HEK293 (cell line): ENCODE data around the gene APLP2.

Source experiments
- CTCF ChIP-seq: fragments of 450-650 bp; formaldehyde crosslinking; IDR thresholded peaks from 2 replicates; pipeline ENCODE4 v1.5.1; 2016; ENCODE audit warnings: missing biosample characterization, missing genetic modification characterization
- PBX3 ChIP-seq: sonication (generic); formaldehyde crosslinking; IDR thresholded peaks from 2 replicates; pipeline ENCODE4 v1.8.1; 2022; ENCODE audit warnings: mild to moderate bottlenecking, moderate library complexity, missing genetic modification reagents
- REST ChIP-seq: fragments of 450-650 bp; formaldehyde crosslinking; IDR thresholded peaks from 2 replicates; pipeline ENCODE4 v1.5.1; 2016; ENCODE audit warnings: missing biosample characterization, missing genetic modification characterization
- ZNF132 ChIP-seq: fragments of 450-650 bp; formaldehyde crosslinking; IDR thresholded peaks from 2 replicates; pipeline ENCODE4 v1.5.1; 2017; ENCODE audit warnings: missing biosample characterization, missing genetic modification characterization, borderline replicate concordance
- ZNF146 ChIP-seq: fragments of 450-650 bp; formaldehyde crosslinking; IDR thresholded peaks from 2 replicates; pipeline ENCODE4 v1.5.1; 2016; ENCODE audit warnings: missing biosample characterization, missing genetic modification characterization
- ZNF274 ChIP-seq, 2 experiments: fragments of 200-500 bp in 1 of 2; fragments of 450-650 bp in 1 of 2; sonication (Bioruptor generic) in 1 of 2; formaldehyde crosslinking in 1 of 2; IDR thresholded peaks; 2 replicates each; pipeline versions ENCODE4 v1.5.1 to v1.6.1; 2014 to 2016; ENCODE audit warnings: borderline replicate concordance in 1 of 2, inconsistent platforms in 1 of 2, low read length in 1 of 2, missing biosample characterization in 1 of 2, missing genetic modification characterization in 1 of 2
- ZNF354C ChIP-seq: fragments of 450-650 bp; formaldehyde crosslinking; IDR thresholded peaks from 2 replicates; pipeline ENCODE4 v1.5.1; 2016; ENCODE audit warnings: missing biosample characterization, missing genetic modification characterization, low read depth, borderline replicate concordance
- ZNF513 ChIP-seq: fragments of 450-650 bp; IDR thresholded peaks from 2 replicates; pipeline ENCODE4 v1.5.1; 2018; ENCODE audit warnings: missing biosample characterization, missing genetic modification characterization
- ZNF837 ChIP-seq: fragments of 450-650 bp; formaldehyde crosslinking; IDR thresholded peaks from 2 replicates; pipeline ENCODE4 v1.5.1; 2016; ENCODE audit warnings: missing biosample characterization, missing genetic modification characterization

- no peak for TF ChIP-seq PBX3 (CRISPR knock-in tag)
- no peak for TF ChIP-seq ZNF513
- no peak for TF ChIP-seq CTCF
- no peak for TF ChIP-seq ZNF837
- no peak for TF ChIP-seq ZNF274 (IDR thresholded peaks at IDR 0.05; ENCODE audit: low read length)
- TF ChIP-seq ZNF274 (tag by site-specific recombination; IDR thresholded peaks at IDR 0.05; ENCODE audit: borderline replicate concordance) = no peak
- no peak for TF ChIP-seq ZNF146
- TF ChIP-seq ZNF354C = no peak
- TF ChIP-seq REST = no peak
- TF ChIP-seq ZNF132 = no peak
These were observed 64.0 kb downstream of the APLP2 start for GRCh38 chr11:130133716-130134115.
